Right cardiac atrium (tissue), 5 donors: ENCODE results near the gene GATAD2A. TPM values are rescaled to one million over a fixed set of nuclear protein-coding genes. Genes with fewer than 3 reads are reported as not detected.

ENCODE experiments used
- ATAC-seq, 2 donors: fragments of 200-7000 bp; cut with Tn5 transposase; one replicate each; pipeline versions ENCODE4 v1.8.0 to v1.9.1; 2020; ENCODE audit warnings: moderate library complexity in 2 of 2, mild to moderate bottlenecking in 1 of 2
- DNase-seq, 3 donors: peaks; one replicate each; pipeline ENCODE4 v3.0.0-alpha.2; 2020
- H3K27ac ChIP-seq: one replicate; pipeline ENCODE4 v1.5.1; 2013; ENCODE audit warnings: mild to moderate bottlenecking, low read length, control low read depth, moderate library complexity
- H3K27me3 ChIP-seq: one replicate; pipeline ENCODE4 v1.6.1; 2013; ENCODE audit not compliant: control insufficient read depth, insufficient read depth
- H3K4me1 ChIP-seq: one replicate; pipeline ENCODE4 v1.6.1; 2013; ENCODE audit warnings: low read length; ENCODE audit not compliant: control insufficient read depth, insufficient read depth
- H3K4me3 ChIP-seq: one replicate; pipeline ENCODE4 v1.5.1; 2013; ENCODE audit warnings: low read length, control low read depth
- H3K9me3 ChIP-seq: one replicate; pipeline ENCODE4 v1.6.1; 2013; ENCODE audit warnings: low read length; ENCODE audit not compliant: control insufficient read depth
- WGBS: extraction: QIAGEN DNeasy Blood & Tissue Kit; methylation state at CpG from one replicate; pipeline ENCODE4 v1.1.7; 2013; 5-methylcytosine and 5-hydroxymethylcytosine counted together
- intact Hi-C, 4 donors: fragments of 100-400 bp; cut with DNase I; formaldehyde crosslinking; loops; one replicate each; pipeline versions ENCODE4 v1.11.0 to v1.14.0; 2022 to 2023
- microRNA-seq, 2 donors: library from miRNA; unstranded; fragments of <30 nt; microRNA quantifications; one replicate each; pipeline ENCODE4 v1.2.0, GENCODE V29; 2020 to 2021
- polyA plus RNA-seq: library from polyadenylated mRNA; stranded (reverse); fragments of 200-250 nt; gene quantifications from one replicate; pipeline ENCODE4 v1.2.3, GENCODE V29; 2013
- total RNA-seq, 4 donors: library from RNA; stranded (reverse); fragmentation: NEBNext Ultra II Directional; extraction: Animal tissue kit (Norgen Biotek cat#: 25700); gene quantifications; one replicate each; pipeline ENCODE4 v1.2.1, GENCODE V29; 2021
- donor health status: healthy with polysubstance abuse.
- donor health status: DM: no; HTN: yes; CAD: no.
- donor health status: DM: no; HTN: no; CAD: no.
- donor health status: DM: no; HTN: yes; CAD: no; lungs with severe emphysema.
- donor health status: DM: yes; HTN: yes; CAD: no.

GATAD2A gene
- total and polyA plus RNA-seq, 5 donors, result 12.2 to 53.9 (median 34.2) TPM

- H3K27me3 ChIP-seq, result no peaks in the 10 kb centered on the region
Observed at GRCh38 chr19:19554074-19555023, 148.9 kb downstream of the GATAD2A start.

DNA sequence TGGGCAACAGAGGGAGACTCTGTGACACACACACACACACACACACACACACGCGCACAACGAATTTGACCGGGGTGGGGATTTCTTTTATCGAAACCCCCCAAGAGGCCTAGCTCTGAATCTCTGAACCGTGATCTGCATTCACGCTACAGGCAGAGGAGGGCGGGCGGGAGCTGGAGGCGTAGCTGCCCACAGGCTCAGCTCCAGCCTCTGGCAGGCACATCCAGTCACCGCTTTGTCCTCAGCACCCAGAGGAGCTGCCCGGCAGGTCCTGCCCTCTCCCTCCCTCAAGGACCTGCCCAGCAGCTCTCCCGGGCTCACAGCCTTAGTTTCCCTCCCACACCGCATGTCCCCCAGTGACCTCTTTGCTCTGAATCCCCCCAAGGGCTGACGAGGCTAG lies 152.6 kb downstream of the GATAD2A start:
- Histone ChIP-seq H3K4me3 (no peak overlapping the region), H3K27ac (no peak overlapping the region), H3K9me3 (no peaks in the 10 kb centered on the region), H3K4me1 (no peaks in the 10 kb centered on the region), H3K27me3 (no peaks in the 10 kb centered on the region)
- WGBS, result 83% methylated on average over 15 of the region's 15 CpGs
- intact Hi-C loops, result no loop called here
- DNase-seq (no peak), ATAC-seq (no peak)

More at GRCh38 chr19:19554074-19555023, 148.9 kb downstream of the GATAD2A start:
- no peaks in the 10 kb centered on the region for H3K9me3 ChIP-seq
- no peaks in the 10 kb centered on the region for H3K4me1 ChIP-seq
- DNase-seq, result peak in 1 of 3 donors; percentile 71
- intact Hi-C loops, result loop anchor here in 1 of 4 donors (5.0 kb wide), 1 partner anchor 83 kb away; no protein-coding TSS in a partner anchor
- 68% methylated on average over 34 of the region's 34 CpGs for WGBS
- H3K4me3 ChIP-seq, result no peak overlapping the region
- peak; percentile 23 to 59 for ATAC-seq
- H3K27ac ChIP-seq, result no peak overlapping the region

Small RNA genes within 50 kb of the gene (microRNA-seq; reads per million reads assigned to microRNA genes)
- gene MIR640, result 0 reads per million in 2 donors

Other genes with a start within 250 kb of the GATAD2A start
- 1 to 10 TPM in 1 of 4 donors, under 1 TPM in 3; 0.42 to 1.1 (median 0.47) TPM for gene MEF2B, start 235.4 kb upstream of the GATAD2A start, total RNA-seq
- 0.23 TPM for gene MEF2B, start 235.4 kb upstream of the GATAD2A start, polyA plus RNA-seq
- gene BORCS8, start 213.5 kb upstream of the GATAD2A start, total RNA-seq, result 10 to 100 TPM; 27.5 to 33.2 (median 31.3) TPM
- 30.3 TPM for gene BORCS8, start 213.5 kb upstream of the GATAD2A start, polyA plus RNA-seq
- 10 to 100 TPM; 35.2 to 46.1 (median 44.7) TPM for gene RFXANK, start 213.4 kb upstream of the GATAD2A start, total RNA-seq
- 55.0 TPM for gene RFXANK, start 213.4 kb upstream of the GATAD2A start, polyA plus RNA-seq
- 1 to 10 TPM; 6.4 to 10.0 (median 6.7) TPM for gene NR2C2AP, start 202.3 kb upstream of the GATAD2A start, total RNA-seq
- gene NR2C2AP, start 202.3 kb upstream of the GATAD2A start, polyA plus RNA-seq, result 8.1 TPM
- gene NCAN, start 193.7 kb upstream of the GATAD2A start, total RNA-seq, result not detected
- gene NCAN, start 193.7 kb upstream of the GATAD2A start, polyA plus RNA-seq, result not detected
- gene TM6SF2, start 132.4 kb upstream of the GATAD2A start, total RNA-seq, result 1 to 10 TPM in 1 of 4 donors, under 1 TPM in 3; 0.48 to 1.3 (median 0.90) TPM
- gene TM6SF2, start 132.4 kb upstream of the GATAD2A start, polyA plus RNA-seq, result 0.34 TPM
- 10 to 100 TPM; 34.8 to 44.9 (median 41.5) TPM for gene SUGP1, start 85.2 kb upstream of the GATAD2A start, total RNA-seq
- gene SUGP1, start 85.2 kb upstream of the GATAD2A start, polyA plus RNA-seq, result 27.4 TPM
- gene MAU2, start 84.8 kb upstream of the GATAD2A start, total RNA-seq, result 10 to 100 TPM; 26.5 to 36.2 (median 32.2) TPM
- 20.5 TPM for gene MAU2, start 84.8 kb upstream of the GATAD2A start, polyA plus RNA-seq
- gene TSSK6, start 109.9 kb downstream of the GATAD2A start, total RNA-seq, result under 1 TPM; 0.28 to 0.97 (median 0.82) TPM
- 0.77 TPM for gene TSSK6, start 109.9 kb downstream of the GATAD2A start, polyA plus RNA-seq
- 1,000 to 10,000 TPM in 1 of 4 donors, 100 to 1,000 TPM in 3; 785 to 1,013 (median 850) TPM for gene NDUFA13, start 110.5 kb downstream of the GATAD2A start, total RNA-seq
- gene NDUFA13, start 110.5 kb downstream of the GATAD2A start, polyA plus RNA-seq, result 1,226 TPM
- gene YJEFN3, start 123.2 kb downstream of the GATAD2A start, total RNA-seq, result 1 to 10 TPM; 1.3 to 4.3 (median 1.6) TPM
- 2.9 TPM for gene YJEFN3, start 123.2 kb downstream of the GATAD2A start, polyA plus RNA-seq
- under 1 TPM; 0.08 to 0.39 (median 0.22) TPM for gene CILP2, start 132.6 kb downstream of the GATAD2A start, total RNA-seq
- gene CILP2, start 132.6 kb downstream of the GATAD2A start, polyA plus RNA-seq, result 0.05 TPM
- under 1 TPM in 1 of 4 donors, not detected in 3; 0.56 TPM for gene PBX4, start 213.0 kb downstream of the GATAD2A start, total RNA-seq
- gene PBX4, start 213.0 kb downstream of the GATAD2A start, polyA plus RNA-seq, result 0.36 TPM
- 1 to 10 TPM in 2 of 4 donors, under 1 TPM in 2; 0.57 to 3.0 (median 1.2) TPM for gene LPAR2, start 222.5 kb downstream of the GATAD2A start, total RNA-seq
- 1.1 TPM for gene LPAR2, start 222.5 kb downstream of the GATAD2A start, polyA plus RNA-seq
- 1 to 10 TPM; 3.1 to 6.3 (median 5.3) TPM for gene GMIP, start 238.0 kb downstream of the GATAD2A start, total RNA-seq
- gene GMIP, start 238.0 kb downstream of the GATAD2A start, polyA plus RNA-seq, result 2.3 TPM